ENCODE measurements around the gene CEMIP. TPM values are rescaled to one million over a fixed set of nuclear protein-coding genes. Genes with fewer than 3 reads are reported as not detected.

CEMIP gene
- total RNA-seq, 1 donor from 2014 or later, result under 0.01 TPM

DNA sequence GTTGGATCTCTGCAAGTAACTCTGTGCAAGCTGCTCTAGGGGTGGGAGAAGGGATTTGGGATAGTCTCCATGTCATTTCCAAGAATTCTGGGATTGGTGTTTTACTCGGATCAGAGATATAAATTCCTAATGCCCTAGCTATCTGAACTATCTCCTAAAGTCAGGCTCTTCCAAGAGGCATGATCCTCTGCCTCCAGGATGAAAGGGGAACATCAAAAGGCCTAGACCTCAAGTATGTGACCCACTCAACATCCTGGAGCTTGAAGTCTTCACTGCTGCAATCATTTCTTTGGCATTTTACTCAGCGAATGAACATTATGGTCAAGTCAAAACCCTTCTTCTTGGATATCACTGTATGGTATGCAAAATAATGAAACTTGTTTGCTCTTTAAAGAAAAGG, 104.5 kb downstream of the CEMIP start:
- no peak for DNase-seq (ENCODE audit: low read depth in 2 of 2)

DNA sequence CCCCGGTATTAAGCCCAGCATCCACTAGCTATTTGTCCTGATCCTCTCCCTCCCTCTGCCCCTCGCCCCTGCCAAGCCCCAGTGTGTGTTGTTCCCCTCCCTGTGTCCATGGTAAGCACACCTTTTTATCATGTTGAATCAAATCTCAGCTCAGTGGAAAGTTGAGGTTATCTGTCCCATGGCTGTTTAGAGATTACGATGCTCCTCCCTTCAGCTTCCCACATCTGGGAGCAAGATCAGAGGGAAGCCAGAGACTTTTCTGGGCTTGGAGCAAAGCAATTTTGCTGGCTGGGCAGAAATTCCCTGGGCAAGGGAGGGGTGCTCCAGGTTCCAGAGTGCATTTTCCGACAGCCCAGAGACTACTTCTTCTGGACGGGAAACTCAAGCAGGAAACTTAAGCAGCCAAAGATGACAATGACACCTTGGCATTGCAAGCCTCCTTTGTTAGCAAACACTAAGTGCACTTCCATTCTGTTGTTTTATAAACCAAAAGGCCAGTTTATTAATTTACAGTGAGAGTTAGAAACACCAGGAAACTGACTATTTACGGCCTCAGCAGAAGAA, 105.9 kb downstream of the CEMIP start:
- DNase-seq (ENCODE audit: low read depth in 2 of 2), result peak in 1 of 2 donors; percentile 6

GRCh38 chr15:80887148-80887547, 108.0 kb downstream of the CEMIP start:
- DNase-seq (ENCODE audit: low read depth in 2 of 2), result no peak

DNA sequence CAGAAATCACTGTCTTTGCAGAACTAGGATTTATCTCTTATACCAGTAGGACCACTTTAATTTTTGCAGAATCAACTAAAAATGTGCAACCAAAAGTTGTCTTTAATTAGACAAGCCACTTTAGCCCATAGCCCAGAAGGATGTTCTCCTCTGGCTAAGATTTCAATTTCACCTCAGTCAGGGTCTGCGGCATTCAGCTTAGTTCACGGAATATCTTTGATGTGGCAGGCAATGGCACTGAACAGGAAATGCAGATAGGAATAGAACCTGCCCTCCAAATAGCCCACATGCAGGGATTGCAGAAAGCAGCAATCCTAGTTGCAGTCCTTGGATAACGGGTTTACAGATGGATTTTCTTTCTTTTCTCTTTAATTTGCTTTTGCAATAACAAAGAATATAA, 109.7 kb downstream of the CEMIP start:
- no peak for DNase-seq (ENCODE audit: low read depth in 2 of 2)

- no peak for DNase-seq (ENCODE audit: low read depth in 2 of 2)
Measured at GRCh38 chr15:80890341-80891005, 111.3 kb downstream of the CEMIP start.

GRCh38 chr15:80891006-80891405, 111.8 kb downstream of the CEMIP start:
- no peak for DNase-seq (ENCODE audit: low read depth in 2 of 2)

- no peak for DNase-seq (ENCODE audit: low read depth in 2 of 2)
Measured at GRCh38 chr15:80892414-80892813, 113.2 kb downstream of the CEMIP start.

DNA sequence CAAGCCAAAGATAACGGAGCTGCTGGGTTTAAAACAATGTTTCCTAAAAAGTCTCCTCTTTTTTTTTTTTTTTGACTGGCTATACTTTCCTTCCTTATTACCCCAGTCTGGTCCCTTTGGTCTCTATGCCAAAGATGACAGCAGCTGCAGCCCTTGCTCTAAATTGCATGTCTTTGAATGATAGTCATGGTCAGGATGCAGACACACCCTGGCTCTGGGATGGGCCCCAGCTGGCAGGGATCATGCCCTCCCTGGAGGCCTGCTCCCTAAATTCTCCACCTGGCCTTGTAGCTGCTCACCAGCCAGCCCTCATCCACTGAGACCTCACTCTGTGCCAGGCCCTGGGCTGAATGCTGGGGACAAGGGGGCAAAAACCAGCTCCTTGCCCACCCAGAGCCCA, 114.6 kb downstream of the CEMIP start:
- no peak for DNase-seq (ENCODE audit: low read depth in 2 of 2)

DNA sequence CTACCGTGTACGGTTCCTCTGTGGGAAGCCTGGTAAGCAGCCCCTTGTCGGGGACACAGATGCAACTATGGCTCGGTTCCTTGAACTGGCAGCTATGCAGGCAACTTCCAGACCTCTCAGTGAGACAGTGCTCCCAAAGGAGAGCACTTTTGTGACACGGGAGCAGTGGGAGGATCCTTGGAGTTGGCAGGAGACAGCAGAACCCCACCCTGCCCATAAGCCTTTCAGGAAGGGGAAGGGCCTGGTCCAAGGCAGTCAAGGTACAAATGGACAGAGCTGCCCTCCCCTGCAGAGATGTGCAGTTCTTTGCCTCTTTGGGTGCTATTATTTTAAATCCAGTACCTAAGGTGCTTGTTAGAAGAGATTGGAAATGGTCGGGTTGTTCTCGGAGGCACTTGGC, 115.9 kb downstream of the CEMIP start:
- no peak for DNase-seq (ENCODE audit: low read depth in 2 of 2)

DNA sequence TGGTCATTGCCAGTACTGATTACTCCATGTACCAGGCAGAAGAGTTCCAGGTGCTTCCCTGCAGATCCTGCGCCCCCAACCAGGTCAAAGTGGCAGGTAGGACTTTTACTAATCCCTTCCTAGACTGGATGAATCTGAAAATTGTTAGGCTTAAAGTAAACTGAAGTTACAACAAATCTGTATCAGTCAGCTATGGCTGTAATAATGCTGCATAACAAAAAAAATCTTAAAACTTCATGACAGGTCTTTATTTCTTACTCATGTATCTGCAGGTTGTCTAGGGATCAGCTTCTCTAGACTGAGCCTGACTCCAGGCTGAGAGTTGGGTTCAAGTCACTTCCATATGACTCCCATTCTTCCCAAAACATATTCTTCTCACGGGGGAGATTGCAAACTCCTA, 116.8 kb downstream of the CEMIP start:
- DNase-seq (ENCODE audit: low read depth in 2 of 2), result no peak

GRCh38 chr15:80898040-80898439, 118.9 kb downstream of the CEMIP start:
- DNase-seq (ENCODE audit: low read depth in 2 of 2), result no peak

DNA sequence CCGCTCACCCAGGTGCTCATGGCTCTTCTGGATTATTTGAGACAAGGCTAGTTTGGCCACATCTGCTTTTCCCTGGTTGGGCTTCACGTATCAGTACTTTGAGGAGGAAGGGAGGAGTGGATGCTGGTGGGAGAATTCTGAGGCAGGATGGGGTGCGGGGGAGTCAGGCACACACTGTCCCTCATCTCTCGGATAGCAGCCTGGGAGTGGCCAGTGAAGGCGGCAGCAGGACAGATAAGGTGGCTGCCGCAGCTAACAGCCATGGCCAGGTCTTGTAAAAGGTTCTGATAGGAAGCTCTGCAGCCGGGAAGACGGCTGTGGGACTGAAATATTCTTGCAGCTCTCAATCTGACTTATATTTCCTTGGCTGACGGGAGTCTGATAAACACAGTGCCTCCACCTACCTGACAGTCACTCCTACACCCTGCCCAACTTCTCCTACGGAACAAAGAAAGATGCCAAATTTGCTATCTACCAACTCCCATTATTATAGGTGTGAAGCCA, 123.2 kb downstream of the CEMIP start:
- no peak for DNase-seq (ENCODE audit: low read depth in 2 of 2)

DNA sequence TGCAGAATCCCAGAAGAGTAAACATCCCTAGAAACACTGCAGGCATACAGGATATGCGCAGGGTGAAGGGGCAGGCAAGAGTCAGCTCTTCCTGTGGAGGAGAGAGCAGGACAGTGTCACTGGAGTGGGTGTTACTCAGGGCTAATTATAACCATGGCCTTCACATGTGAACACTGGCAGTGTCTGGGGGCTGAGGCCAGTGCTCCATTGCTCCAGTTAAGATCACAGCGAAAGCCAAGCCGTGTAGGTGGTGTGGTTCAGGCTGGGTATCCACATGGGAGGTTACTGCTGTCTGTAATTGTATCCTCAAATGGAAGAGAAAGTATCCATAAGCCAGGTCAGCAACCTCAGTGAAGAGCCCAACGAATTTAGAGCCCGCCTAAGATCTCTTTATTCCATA, 125.8 kb downstream of the CEMIP start:
- DNase-seq (ENCODE audit: low read depth in 2 of 2), result peak in 1 of 2 donors; percentile 56

- no peak for DNase-seq (ENCODE audit: low read depth in 2 of 2)
Measured at GRCh38 chr15:80906159-80906766, 127.1 kb downstream of the CEMIP start.

- DNase-seq (ENCODE audit: low read depth in 2 of 2), result no peak
Measured at GRCh38 chr15:80911821-80912220, 132.7 kb downstream of the CEMIP start.

- no peak for DNase-seq (ENCODE audit: low read depth in 2 of 2)
Measured at GRCh38 chr15:80912673-80913072, 133.5 kb downstream of the CEMIP start.

- DNase-seq (ENCODE audit: low read depth in 2 of 2), result no peak
Measured at GRCh38 chr15:80913541-80913940, 134.4 kb downstream of the CEMIP start.

DNA sequence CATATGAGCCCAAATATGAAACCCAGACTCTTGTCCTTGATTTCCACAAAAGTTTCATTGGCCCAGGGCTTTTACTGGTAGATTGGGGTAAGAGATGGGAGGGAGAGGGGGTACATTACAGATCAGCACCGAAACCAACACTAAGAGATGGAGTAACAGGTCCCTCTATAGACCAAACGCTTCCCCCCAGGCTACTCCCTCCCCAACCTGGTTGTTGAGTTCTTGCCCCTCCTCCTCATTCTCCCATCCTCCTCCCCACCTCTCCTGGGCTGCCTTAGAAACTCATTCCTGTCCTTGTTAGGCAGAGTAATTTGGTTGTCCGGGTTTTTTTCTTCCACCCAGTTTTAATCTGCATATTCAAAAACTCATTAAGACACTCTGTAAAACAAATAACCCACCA, 136.3 kb downstream of the CEMIP start:
- DNase-seq (ENCODE audit: low read depth in 2 of 2), result no peak

GRCh38 chr15:80916056-80916455, 136.9 kb downstream of the CEMIP start:
- no peak for DNase-seq (ENCODE audit: low read depth in 2 of 2)

DNA sequence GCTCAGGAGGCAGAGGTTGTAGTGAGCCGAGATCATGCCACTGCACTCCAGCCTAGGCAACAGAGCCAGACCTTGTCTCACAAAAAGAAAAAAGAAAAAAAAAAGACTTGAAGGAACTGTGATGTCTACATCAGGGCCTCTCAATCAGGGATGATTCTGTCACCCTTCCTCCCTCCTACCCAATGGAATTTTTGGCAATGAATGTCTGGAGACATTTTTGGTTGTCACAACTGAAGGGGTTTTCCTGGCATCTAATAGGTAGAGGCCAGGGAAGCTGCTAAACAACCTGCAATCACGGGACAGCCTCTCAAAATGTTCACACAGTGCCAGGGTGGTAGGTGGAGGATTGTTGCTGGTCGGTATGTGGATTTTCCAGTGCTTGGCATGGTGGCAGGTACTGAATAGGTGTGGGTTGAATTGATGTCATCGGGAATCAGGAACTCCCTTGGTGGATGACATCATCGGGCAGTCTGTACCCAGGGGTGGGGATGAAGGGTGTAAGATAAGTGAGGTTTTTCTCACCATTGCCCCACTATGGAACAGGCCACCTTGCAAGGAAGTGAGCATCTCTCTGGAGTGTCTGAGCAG, 139.1 kb downstream of the CEMIP start:
- no peak for DNase-seq (ENCODE audit: low read depth in 2 of 2)

- no peak for DNase-seq (ENCODE audit: low read depth in 2 of 2)
Measured at GRCh38 chr15:80920271-80920699, 141.1 kb downstream of the CEMIP start.

DNA sequence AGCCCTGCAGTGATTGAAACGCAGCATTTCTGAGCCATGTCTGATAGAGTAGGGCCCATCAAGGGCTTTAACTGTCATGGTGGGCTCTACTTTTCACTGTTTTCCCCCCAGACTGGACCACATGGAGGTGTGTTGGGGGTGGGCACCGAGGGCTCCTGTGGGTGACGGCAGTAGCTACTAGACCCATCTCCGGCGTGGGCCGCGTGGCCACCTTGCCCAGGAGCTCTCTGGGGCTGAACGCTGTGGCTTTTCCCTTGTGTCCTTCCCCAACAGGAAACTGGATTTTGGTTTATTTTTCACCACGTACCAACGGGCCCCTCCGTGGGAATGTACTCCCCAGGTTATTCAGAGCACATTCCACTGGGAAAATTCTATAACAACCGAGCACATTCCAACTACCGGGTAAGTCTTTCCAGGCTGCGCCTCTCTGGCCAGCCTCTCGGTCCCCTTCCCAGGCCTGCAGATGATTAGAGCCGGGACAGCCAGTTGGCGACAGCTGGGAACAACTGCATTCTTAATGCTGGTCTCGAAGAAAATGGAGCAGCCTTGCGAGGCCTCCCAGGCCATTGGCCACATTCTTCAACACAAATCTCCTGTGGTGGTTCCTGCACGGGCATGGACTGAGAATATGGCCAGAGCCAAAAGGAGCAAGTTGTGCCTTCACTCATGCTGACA, 142.7 kb downstream of the CEMIP start:
- no peak for DNase-seq (ENCODE audit: low read depth in 2 of 2)

Data from lung microvascular endothelial cell (primary cell).